GM12892 (cell line): ENCODE measurements around the gene CNN1.

Experiments used
- POLR2A ChIP-seq: IDR thresholded peaks from 2 replicates; pipeline ENCODE4 v1.6.1; 2011; ENCODE audit warnings: low read depth, low read length, control low read depth
- POLR2AphosphoS5 ChIP-seq: IDR thresholded peaks from 2 replicates; pipeline ENCODE4 v1.6.1; 2011; ENCODE audit warnings: low read depth, low read length, control low read depth
- TAF1 ChIP-seq: IDR thresholded peaks from 2 replicates; pipeline ENCODE4 v1.6.1; 2011; ENCODE audit warnings: low read depth, mild to moderate bottlenecking, control low read depth, low read length, borderline replicate concordance

GRCh38 chr19:11587975-11588631, 49.5 kb downstream of the CNN1 start:
- no peak for TF ChIP-seq POLR2AphosphoS5
- TF ChIP-seq TAF1 = no peak
- TF ChIP-seq POLR2A = no peak
